ENCODE data around the gene TMEM174. TPM values are rescaled to one million over a fixed set of nuclear protein-coding genes. Genes with fewer than 3 reads are reported as not detected.

TMEM174 gene
- total RNA-seq, 1 donor from 2014 or later, result not detected

DNA sequence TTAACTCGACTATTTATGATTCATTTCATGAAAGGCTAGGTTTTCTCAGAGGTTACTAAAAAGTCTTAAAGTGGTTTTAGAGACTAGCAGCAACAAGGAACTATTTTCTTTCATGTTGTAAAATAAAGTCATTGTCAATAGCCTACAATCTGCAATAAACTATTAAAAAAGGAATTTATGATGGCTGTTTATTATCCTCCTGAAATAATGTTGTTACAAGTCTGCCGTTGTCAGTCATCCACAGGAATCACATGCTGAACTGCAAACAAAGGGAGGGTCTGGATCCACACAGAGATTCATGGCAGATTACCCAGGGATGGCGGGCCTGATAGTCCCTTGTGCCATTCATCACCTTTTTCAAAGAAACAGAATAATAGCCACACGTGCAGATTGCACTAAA, 49.2 kb downstream of the TMEM174 start:
- H3K27ac Mint-ChIP-seq, result no peak overlapping the region
- no peak for DNase-seq (ENCODE audit: low spot score)
- intact Hi-C loops (cut with micrococcal nuclease), result no loop called here
- no peak overlapping the region for H3K4me3 Mint-ChIP-seq (ENCODE audit: low read depth)
- no peaks in the 10 kb centered on the region for H3K4me1 Mint-ChIP-seq (ENCODE audit: low read depth)
- H3K27me3 Mint-ChIP-seq (ENCODE audit: low read depth), result peaks cover 53% of the 10 kb centered on the region
- H3K9me3 Mint-ChIP-seq, result no peaks in the 10 kb centered on the region
- no peaks in the 10 kb centered on the region for H3K36me3 Mint-ChIP-seq (ENCODE audit: low read depth)

Other genes starting within 250 kb of the TMEM174 start
- 1.3 and 1.6 TPM in 2 replicates for gene FCHO2, start 217.2 kb upstream of the TMEM174 start, total RNA-seq
- not detected in 2 replicates for gene TMEM171, start 52.6 kb upstream of the TMEM174 start, total RNA-seq